Measurements from ENCODE around the gene HBEGF. TPM values are rescaled to one million over a fixed set of nuclear protein-coding genes. Genes with fewer than 3 reads are reported as not detected.

Gene HBEGF
- total RNA-seq, 1 donor from 2014 or later, result 3.6 TPM

DNA sequence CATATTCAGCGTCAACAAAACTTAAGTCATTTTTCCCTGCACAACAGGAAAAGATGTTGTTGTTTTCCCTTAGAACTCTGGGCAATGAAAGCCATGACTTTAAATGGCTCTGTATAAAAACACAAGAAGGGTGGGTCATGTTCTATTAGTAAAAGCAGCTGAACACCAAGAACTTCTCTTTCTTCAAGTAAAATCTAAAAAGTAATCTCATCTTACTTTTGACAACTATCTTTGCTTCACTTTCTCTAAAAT, 52.6 kb downstream of the HBEGF start:
- H3K4me1 Mint-ChIP-seq (ENCODE audit: unreplicated experiment), result peaks cover 70% of the 10 kb centered on the region
- no peak for DNase-seq (ENCODE audit: extremely low spot score, unreplicated experiment)
- H3K9me3 Mint-ChIP-seq (ENCODE audit: unreplicated experiment), result no peaks in the 10 kb centered on the region
- TF ChIP-seq, protein P1, sequence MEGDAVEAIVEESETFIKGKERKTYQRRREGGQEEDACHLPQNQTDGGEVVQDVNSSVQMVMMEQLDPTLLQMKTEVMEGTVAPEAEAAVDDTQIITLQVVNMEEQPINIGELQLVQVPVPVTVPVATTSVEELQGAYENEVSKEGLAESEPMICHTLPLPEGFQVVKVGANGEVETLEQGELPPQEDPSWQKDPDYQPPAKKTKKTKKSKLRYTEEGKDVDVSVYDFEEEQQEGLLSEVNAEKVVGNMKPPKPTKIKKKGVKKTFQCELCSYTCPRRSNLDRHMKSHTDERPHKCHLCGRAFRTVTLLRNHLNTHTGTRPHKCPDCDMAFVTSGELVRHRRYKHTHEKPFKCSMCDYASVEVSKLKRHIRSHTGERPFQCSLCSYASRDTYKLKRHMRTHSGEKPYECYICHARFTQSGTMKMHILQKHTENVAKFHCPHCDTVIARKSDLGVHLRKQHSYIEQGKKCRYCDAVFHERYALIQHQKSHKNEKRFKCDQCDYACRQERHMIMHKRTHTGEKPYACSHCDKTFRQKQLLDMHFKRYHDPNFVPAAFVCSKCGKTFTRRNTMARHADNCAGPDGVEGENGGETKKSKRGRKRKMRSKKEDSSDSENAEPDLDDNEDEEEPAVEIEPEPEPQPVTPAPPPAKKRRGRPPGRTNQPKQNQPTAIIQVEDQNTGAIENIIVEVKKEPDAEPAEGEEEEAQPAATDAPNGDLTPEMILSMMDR (IDR thresholded peaks at IDR 0.05), result no peak
- H3K4me3 Mint-ChIP-seq (ENCODE audit: unreplicated experiment), result no peak overlapping the region
- no peaks in the 10 kb centered on the region for H3K36me3 Mint-ChIP-seq (ENCODE audit: unreplicated experiment)
- H3K27me3 Mint-ChIP-seq (ENCODE audit: unreplicated experiment), result no peaks in the 10 kb centered on the region
- peak overlapping the region; percentile 32 for H3K27ac Mint-ChIP-seq (ENCODE audit: unreplicated experiment)

DNA sequence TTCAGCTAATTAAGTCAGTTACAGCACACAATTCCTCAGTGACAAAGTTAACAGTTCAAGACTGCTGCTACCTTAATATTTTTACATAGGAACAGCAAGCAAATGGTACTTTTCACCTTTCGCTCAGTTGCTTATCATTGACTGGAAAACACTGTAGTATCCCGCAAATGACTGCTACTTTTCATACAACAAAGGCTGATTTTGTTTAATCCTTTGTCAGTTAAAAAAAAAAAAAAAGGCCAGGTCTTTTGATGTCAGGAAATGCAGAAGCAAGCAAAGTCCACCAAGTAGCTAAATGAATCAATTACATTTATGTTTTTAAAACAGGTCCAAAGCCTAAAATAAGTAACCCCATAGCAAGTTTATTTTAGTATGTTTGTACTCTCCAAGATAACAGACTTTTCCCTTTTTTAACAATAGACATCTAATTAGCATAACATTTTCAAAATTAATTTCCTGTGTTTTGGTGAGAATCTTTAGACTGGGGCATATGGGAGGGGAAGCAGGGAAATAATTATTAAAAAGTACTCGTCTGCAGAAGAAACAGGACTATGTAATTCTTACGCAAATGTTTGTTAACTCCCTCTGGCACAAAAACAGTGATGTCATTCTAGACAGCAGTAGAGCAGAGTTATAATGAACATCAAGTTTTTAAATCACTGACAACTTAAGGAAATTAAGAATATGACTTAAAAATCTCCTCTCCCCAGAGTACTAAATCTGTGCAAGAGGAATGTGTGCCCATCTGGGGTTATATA, 53.1 kb downstream of the HBEGF start:
- TF ChIP-seq, protein P1 (IDR thresholded peaks at IDR 0.05), result no peak
- H3K27me3 Mint-ChIP-seq (ENCODE audit: unreplicated experiment), result no peaks in the 10 kb centered on the region
- H3K27ac Mint-ChIP-seq (ENCODE audit: unreplicated experiment), result peak overlapping the region; percentile 32
- no peak overlapping the region for H3K4me3 Mint-ChIP-seq (ENCODE audit: unreplicated experiment)
- H3K4me1 Mint-ChIP-seq (ENCODE audit: unreplicated experiment), result peaks cover 65% of the 10 kb centered on the region
- no peak for DNase-seq (ENCODE audit: extremely low spot score, unreplicated experiment)
- no peaks in the 10 kb centered on the region for H3K36me3 Mint-ChIP-seq (ENCODE audit: unreplicated experiment)
- H3K9me3 Mint-ChIP-seq (ENCODE audit: unreplicated experiment), result no peaks in the 10 kb centered on the region

DNA sequence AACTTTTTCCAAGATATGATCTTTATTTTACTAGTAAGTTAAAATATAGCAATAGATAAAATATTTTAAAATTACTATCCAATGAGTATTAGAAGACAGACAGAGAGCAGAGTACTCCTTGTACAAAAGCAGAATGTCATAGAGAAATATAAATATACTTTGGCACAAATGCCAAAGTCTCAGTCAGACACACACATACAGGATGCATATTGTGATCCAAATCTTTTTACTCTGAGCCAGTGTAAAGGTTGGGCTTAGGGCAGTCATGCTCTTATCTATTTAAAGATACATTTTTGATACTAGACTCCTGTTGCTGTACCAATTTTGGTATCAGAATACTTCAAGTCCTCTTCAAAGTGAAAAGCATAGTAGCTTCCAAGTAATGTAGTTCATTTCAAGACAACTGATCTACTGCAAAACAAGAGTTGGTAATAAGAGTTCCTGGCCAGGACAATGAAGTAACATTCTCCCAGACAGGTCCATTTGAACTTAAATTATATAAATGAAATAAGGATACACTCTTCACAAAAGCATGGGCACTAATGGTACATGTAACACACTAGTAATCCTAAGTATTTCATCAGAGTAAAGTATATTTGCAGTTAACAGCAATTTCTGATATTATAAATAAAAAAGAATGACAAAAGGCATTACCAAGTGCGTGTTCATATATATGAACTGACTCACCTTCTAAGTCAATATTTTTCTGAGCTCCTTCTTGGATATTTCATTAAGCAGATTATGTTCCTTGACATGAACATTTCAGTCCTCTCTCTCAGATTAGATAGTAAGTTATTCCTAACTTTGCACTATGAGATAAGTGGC, 54.0 kb downstream of the HBEGF start:
- no peaks in the 10 kb centered on the region for H3K27me3 Mint-ChIP-seq (ENCODE audit: unreplicated experiment)
- peak overlapping the region; percentile 23 for H3K27ac Mint-ChIP-seq (ENCODE audit: unreplicated experiment)
- TF ChIP-seq, protein P1 (IDR thresholded peaks at IDR 0.05), result no peak
- DNase-seq (ENCODE audit: extremely low spot score, unreplicated experiment), result no peak
- H3K4me1 Mint-ChIP-seq (ENCODE audit: unreplicated experiment), result peaks cover 57% of the 10 kb centered on the region
- H3K4me3 Mint-ChIP-seq (ENCODE audit: unreplicated experiment), result no peak overlapping the region
- H3K9me3 Mint-ChIP-seq (ENCODE audit: unreplicated experiment), result no peaks in the 10 kb centered on the region
- H3K36me3 Mint-ChIP-seq (ENCODE audit: unreplicated experiment), result no peaks in the 10 kb centered on the region

DNA sequence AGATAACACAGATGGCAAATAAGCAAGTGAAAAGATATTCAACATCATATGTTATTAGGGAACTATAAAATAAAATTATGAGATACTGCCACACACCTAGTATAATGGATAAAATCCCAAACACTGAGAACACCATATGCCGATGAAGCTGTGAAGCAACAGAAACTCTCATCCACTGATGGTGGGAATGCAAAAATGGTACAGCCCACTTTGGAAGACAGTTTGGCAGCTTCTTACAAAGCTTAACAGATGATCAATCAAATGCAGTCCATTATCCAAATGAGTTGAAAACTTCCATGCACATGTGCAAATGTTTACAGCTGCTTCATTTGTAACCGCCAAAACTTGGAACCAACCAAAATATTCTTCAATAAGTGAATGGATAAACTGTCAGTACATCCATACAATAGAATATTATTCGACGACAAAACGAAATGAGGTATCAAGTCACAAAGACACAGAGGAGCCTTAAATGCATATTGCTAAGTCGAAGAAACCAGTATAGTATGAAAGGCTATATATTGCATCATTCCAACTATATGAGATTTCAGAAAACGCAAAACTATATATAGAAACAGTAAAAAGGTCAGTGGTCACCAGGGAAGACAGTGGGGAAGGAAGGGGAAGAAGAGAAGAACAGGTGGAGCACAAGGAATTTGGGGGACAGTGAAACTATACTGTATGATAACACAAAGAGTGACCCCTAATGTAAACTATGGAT, 58.4 kb downstream of the HBEGF start:
- TF ChIP-seq, protein P1 (IDR thresholded peaks at IDR 0.05), result no peak
- Mint-ChIP-seq H3K4me3 (ENCODE audit: unreplicated experiment) (no peak overlapping the region), H3K27ac (ENCODE audit: unreplicated experiment) (no peak overlapping the region), H3K9me3 (ENCODE audit: unreplicated experiment) (no peaks in the 10 kb centered on the region), H3K4me1 (ENCODE audit: unreplicated experiment) (peaks cover 14% of the 10 kb centered on the region), H3K36me3 (ENCODE audit: unreplicated experiment) (no peaks in the 10 kb centered on the region), H3K27me3 (ENCODE audit: unreplicated experiment) (no peaks in the 10 kb centered on the region)
- no peak for DNase-seq (ENCODE audit: extremely low spot score, unreplicated experiment)

DNA sequence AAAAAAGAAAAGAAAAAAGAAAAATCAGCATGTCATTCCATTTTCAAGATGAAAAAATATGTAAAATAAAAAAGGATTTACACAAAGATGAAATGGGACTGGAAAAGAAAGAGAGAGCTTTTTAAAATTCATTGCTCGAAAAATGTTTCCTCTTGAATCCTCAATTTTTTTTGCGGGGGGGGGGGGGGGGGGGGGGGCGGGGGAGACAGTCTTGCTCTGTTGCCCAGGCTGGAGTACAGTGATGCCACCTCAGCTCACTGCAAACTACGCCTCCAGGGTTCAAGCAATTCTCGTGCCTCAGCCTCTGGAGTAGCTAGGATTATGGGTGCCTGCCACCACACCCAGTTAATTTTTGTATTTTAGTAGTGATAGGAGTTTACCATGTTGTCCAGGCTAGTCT, 60.0 kb downstream of the HBEGF start:
- TF ChIP-seq, protein P1 (IDR thresholded peaks at IDR 0.05), result no peak
- no peak overlapping the region for H3K27ac Mint-ChIP-seq (ENCODE audit: unreplicated experiment)
- H3K4me1 Mint-ChIP-seq (ENCODE audit: unreplicated experiment), result peaks cover 3% of the 10 kb centered on the region
- DNase-seq (ENCODE audit: extremely low spot score, unreplicated experiment), result no peak
- no peak overlapping the region for H3K4me3 Mint-ChIP-seq (ENCODE audit: unreplicated experiment)
- H3K9me3 Mint-ChIP-seq (ENCODE audit: unreplicated experiment), result no peaks in the 10 kb centered on the region
- H3K27me3 Mint-ChIP-seq (ENCODE audit: unreplicated experiment), result no peaks in the 10 kb centered on the region
- no peaks in the 10 kb centered on the region for H3K36me3 Mint-ChIP-seq (ENCODE audit: unreplicated experiment)
